Measurements from ENCODE around the gene CNOT6. TPM values are rescaled to one million over a fixed set of nuclear protein-coding genes. Genes with fewer than 3 reads are reported as not detected.
A peak's percentile ranks its signal among the peaks of the same experiment; 100 is the strongest.
"Not testable (repeated sequence)": the region's sequence is repeated elsewhere in the genome, so short reads cannot be mapped to it uniquely, and the experiment has no call there.

CNOT6 gene
- total RNA-seq, 6 donors from 2014 or later = 9.7 to 27.8 (median 18.2) TPM

- no peak overlapping the region for H3K27ac ChIP-seq
- WGBS, 2 donors = 49 to 50% methylated on average over 4 of the region's 4 CpGs
- H3K4me3 ChIP-seq = no peak overlapping the region
- DNase-seq (no peak), ATAC-seq (ENCODE audit: low FRiP score in 2 of 2) (no peak)
- peaks cover 8 to 28% (median 21%) of the 10 kb centered on the region in 4 donors for H3K4me1 ChIP-seq
- no peaks in the 10 kb centered on the region for H3K27me3 ChIP-seq
- peaks cover 0 to 3% (median 0%) of the 10 kb centered on the region in 4 donors for H3K36me3 ChIP-seq
- TF ChIP-seq CTCF (IDR thresholded peaks at IDR 0.05) (no peak), EP300 (IDR thresholded peaks at IDR 0.05) (no peak), POLR2A (IDR thresholded peaks at IDR 0.05) (no peak), POLR2AphosphoS5 (IDR thresholded peaks at IDR 0.05) (no peak)
- no peaks in the 10 kb centered on the region for H3K9me3 ChIP-seq
Measured at GRCh38 chr5:180523629-180524466, 29.7 kb downstream of the CNOT6 start.

- H3K27me3 ChIP-seq = no peaks in the 10 kb centered on the region
- H3K27ac ChIP-seq = no peak overlapping the region
- 81 to 87% methylated on average over 4 of the region's 4 CpGs for WGBS, 2 donors
- H3K4me1 ChIP-seq = peaks cover 8 to 27% (median 20%) of the 10 kb centered on the region in 4 donors
- ATAC-seq (ENCODE audit: low FRiP score in 2 of 2) (no peak), DNase-seq (no peak)
- peaks cover 0 to 6% (median 0%) of the 10 kb centered on the region in 4 donors for H3K36me3 ChIP-seq
- H3K4me3 ChIP-seq = no peak overlapping the region
- H3K9me3 ChIP-seq = no peaks in the 10 kb centered on the region
- TF ChIP-seq EP300 (IDR thresholded peaks at IDR 0.05) (no peak), POLR2AphosphoS5 (IDR thresholded peaks at IDR 0.05) (no peak), POLR2A (IDR thresholded peaks at IDR 0.05) (no peak), CTCF (IDR thresholded peaks at IDR 0.05) (no peak)
Measured at GRCh38 chr5:180525399-180525798, 31.2 kb downstream of the CNOT6 start.

GRCh38 chr5:180526269-180526668, 32.1 kb downstream of the CNOT6 start:
- DNase-seq = no peak
- no peak for ATAC-seq (ENCODE audit: low FRiP score in 2 of 2)
- Histone ChIP-seq H3K4me3 (no peak overlapping the region), H3K27ac (no peak overlapping the region), H3K4me1 (peaks cover 8 to 21% (median 18%) of the 10 kb centered on the region in 4 donors), H3K9me3 (no peaks in the 10 kb centered on the region), H3K36me3 (peaks cover 0 to 6% (median 2%) of the 10 kb centered on the region in 4 donors), H3K27me3 (no peaks in the 10 kb centered on the region)
- WGBS, 2 donors = 78 to 84% methylated on average over 4 of the region's 4 CpGs
- TF ChIP-seq POLR2A (IDR thresholded peaks at IDR 0.05) = no peak
- TF ChIP-seq CTCF (IDR thresholded peaks at IDR 0.05) = no peak
- no peak for TF ChIP-seq POLR2AphosphoS5 (IDR thresholded peaks at IDR 0.05)
- no peak for TF ChIP-seq EP300 (IDR thresholded peaks at IDR 0.05)

- DNase-seq (no peak), ATAC-seq (ENCODE audit: low FRiP score in 2 of 2) (no peak)
- Histone ChIP-seq H3K36me3 (peaks cover 0 to 18% (median 9%) of the 10 kb centered on the region in 4 donors), H3K4me1 (peaks cover 2 to 20% (median 11%) of the 10 kb centered on the region in 4 donors), H3K27me3 (no peaks in the 10 kb centered on the region), H3K4me3 (no peak overlapping the region), H3K9me3 (no peaks in the 10 kb centered on the region), H3K27ac (no peak overlapping the region)
- WGBS, 2 donors = 96 to 97% methylated on average over 12 to 15 of the region's 15 CpGs
- TF ChIP-seq EP300 (IDR thresholded peaks at IDR 0.05) (no peak), POLR2AphosphoS5 (IDR thresholded peaks at IDR 0.05) (no peak), POLR2A (IDR thresholded peaks at IDR 0.05) (no peak), CTCF (IDR thresholded peaks at IDR 0.05) (no peak)
Measured at GRCh38 chr5:180527659-180528058, 33.5 kb downstream of the CNOT6 start.

- not testable (repeated sequence) for H3K9me3 ChIP-seq; ATAC-seq (ENCODE audit: low FRiP score in 2 of 2); H3K27me3 ChIP-seq; H3K27ac ChIP-seq; H3K4me3 ChIP-seq; H3K4me1 ChIP-seq
- WGBS, 2 donors = 99 to 100% methylated on average over 3 to 24 of the region's 43 CpGs
- DNase-seq = peak in 1 of 2 donors; percentile 69
- peaks cover 0 to 31% (median 10%) of the 10 kb centered on the region in 4 donors for H3K36me3 ChIP-seq
Measured at GRCh38 chr5:180531036-180531585, 36.9 kb downstream of the CNOT6 start.

All from upper lobe of left lung (tissue), 6 donors.